Ishikawa (cell line): ENCODE measurements around the gene SEMA4C.
A peak's percentile ranks its signal among the peaks of the same experiment; 100 is the strongest.

Experiments
- CEBPB ChIP-seq: IDR thresholded peaks from 2 replicates; pipeline ENCODE4 v1.6.1; 2012
- CREB1 ChIP-seq: IDR thresholded peaks from 2 replicates; pipeline ENCODE4 v1.6.1; 2012; ENCODE audit warnings: low read depth
- EGR1 ChIP-seq: IDR thresholded peaks from 2 replicates; pipeline ENCODE4 v1.6.1; 2012
- EP300 ChIP-seq: IDR thresholded peaks from 2 replicates; pipeline ENCODE4 v1.6.1; 2012; ENCODE audit warnings: borderline replicate concordance
- FOXM1 ChIP-seq: IDR thresholded peaks from 2 replicates; pipeline ENCODE4 v1.6.1; 2012; ENCODE audit warnings: low read depth, borderline replicate concordance
- MAX ChIP-seq: IDR thresholded peaks from 2 replicates; pipeline ENCODE4 v1.6.1; 2012
- NFIC ChIP-seq: IDR thresholded peaks from 2 replicates; pipeline ENCODE4 v1.6.1; 2012
- RAD21 ChIP-seq: IDR thresholded peaks from 2 replicates; pipeline ENCODE4 v1.6.1; 2012; ENCODE audit warnings: low read depth
- REST ChIP-seq: IDR thresholded peaks from 2 replicates; pipeline ENCODE4 v1.6.1; 2012; ENCODE audit warnings: low read depth, mild to moderate bottlenecking
- TAF1 ChIP-seq: IDR thresholded peaks from 2 replicates; pipeline ENCODE4 v1.6.1; 2012; ENCODE audit warnings: low read depth, mild to moderate bottlenecking
- TCF12 ChIP-seq: IDR thresholded peaks from 2 replicates; pipeline ENCODE4 v1.6.1; 2012; ENCODE audit warnings: low read depth
- TEAD4 ChIP-seq: IDR thresholded peaks from 2 replicates; pipeline ENCODE4 v1.6.1; 2012
- USF1 ChIP-seq: IDR thresholded peaks from 2 replicates; pipeline ENCODE4 v1.6.1; 2012
- YY1 ChIP-seq: IDR thresholded peaks from 2 replicates; pipeline ENCODE4 v1.6.1; 2012; ENCODE audit warnings: low read depth
- ZBTB7A ChIP-seq: IDR thresholded peaks from 2 replicates; pipeline ENCODE4 v1.6.1; 2012; ENCODE audit warnings: low read depth

The SEMA4C gene

GRCh38 chr2:96826546-96827278, 43.2 kb downstream of the SEMA4C start:
- no peak for TF ChIP-seq CEBPB
- TF ChIP-seq REST, result no peak
- no peak for TF ChIP-seq CREB1
- TF ChIP-seq EP300, result no peak
- no peak for TF ChIP-seq FOXM1
- no peak for TF ChIP-seq TCF12

GRCh38 chr2:96825057-96825456, 44.8 kb downstream of the SEMA4C start:
- TF ChIP-seq EP300 (no peak), ZBTB7A (no peak), RAD21 (no peak), CREB1 (no peak)

GRCh38 chr2:96824079-96824870, 45.6 kb downstream of the SEMA4C start:
- TF ChIP-seq TCF12 (no peak), TEAD4 (peak; percentile 60), EP300 (no peak)

GRCh38 chr2:96823198-96823597, 46.7 kb downstream of the SEMA4C start:
- TF ChIP-seq EP300 (no peak), USF1 (no peak), YY1 (no peak), RAD21 (no peak), CREB1 (no peak), MAX (no peak), TAF1 (no peak)

GRCh38 chr2:96822786-96823185, 47.1 kb downstream of the SEMA4C start:
- TF ChIP-seq REST (no peak), CEBPB (no peak), TCF12 (no peak), ZBTB7A (no peak)

- TF ChIP-seq YY1 (no peak), EP300 (no peak), REST (no peak), TAF1 (no peak), RAD21 (no peak), TCF12 (no peak), EGR1 (no peak), MAX (no peak), TEAD4 (no peak), ZBTB7A (no peak), FOXM1 (no peak), CREB1 (no peak), USF1 (no peak), CEBPB (no peak), NFIC (no peak)
Measured at GRCh38 chr2:96821113-96821675, 48.7 kb downstream of the SEMA4C start.
